NCI-H1694 treated with DMSO at 0.1 percent for 48 hours (cell line): ENCODE data around the gene PLA2G12B.

ENCODE experiments used
- DNase-seq: peaks from one replicate; lab custom pipeline; 2025; lab: John Stamatoyannopoulos, UW

The PLA2G12B gene

GRCh38 chr10:72890086-72890485 lies 64.5 kb downstream of the PLA2G12B start:
- DNase-seq: no peak

GRCh38 chr10:72889391-72889831 lies 65.2 kb downstream of the PLA2G12B start:
- DNase-seq: peak; percentile 86

- DNase-seq: no peak
These were observed 66.4 kb downstream of the PLA2G12B start for GRCh38 chr10:72888151-72888638.

GRCh38 chr10:72887043-72887442 lies 67.6 kb downstream of the PLA2G12B start:
- no peak for DNase-seq

- DNase-seq: peak; percentile 17
These were observed 68.0 kb downstream of the PLA2G12B start for GRCh38 chr10:72886621-72887020.

GRCh38 chr10:72885953-72886352 lies 68.7 kb downstream of the PLA2G12B start:
- no peak for DNase-seq
